ENCODE data around the gene COL2A1. TPM values are rescaled to one million over a fixed set of nuclear protein-coding genes. Genes with fewer than 3 reads are reported as not detected.

COL2A1 gene
- total and polyA plus RNA-seq, 4 donors = not detected

DNA sequence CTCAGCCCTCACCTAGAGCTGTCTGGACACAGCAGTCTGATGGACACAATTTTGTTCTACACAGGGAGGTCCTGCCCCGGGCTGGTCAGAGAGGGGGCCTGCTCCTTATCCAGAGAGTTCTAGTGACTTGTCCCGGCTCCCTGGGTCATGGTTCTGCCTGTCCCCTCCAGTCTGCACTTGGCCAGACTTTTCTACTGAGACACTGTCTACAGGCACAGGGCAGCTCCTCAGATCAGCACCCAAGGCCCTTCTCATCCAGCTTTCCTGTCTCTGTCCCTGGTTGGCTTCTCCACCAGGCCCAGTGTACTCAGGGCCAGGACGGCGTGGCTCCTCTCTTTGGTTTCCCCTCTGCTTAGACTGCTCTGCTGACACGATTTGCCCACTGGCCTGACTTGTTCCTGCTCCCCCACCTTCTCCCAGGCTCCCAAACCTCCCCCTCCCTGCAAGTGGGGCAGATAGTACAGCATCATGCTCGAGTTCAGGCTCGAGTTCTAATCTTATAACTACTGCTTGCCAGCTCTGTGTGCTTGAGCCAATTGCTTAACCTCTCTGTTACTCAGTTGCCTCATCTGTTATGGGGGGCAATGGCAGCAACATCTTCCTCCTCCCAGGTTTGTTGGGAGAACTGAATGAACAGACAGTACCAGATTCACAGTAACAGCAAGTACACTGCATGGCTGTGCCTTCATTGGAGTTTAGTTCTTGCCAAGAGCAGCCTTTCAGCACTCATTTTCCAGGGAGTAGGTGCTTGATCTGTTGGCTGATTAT, 22.0 kb upstream of the COL2A1 start:
- intact Hi-C loops (cut with DNase I) = no loop called here
- 84 to 85% methylated on average over 7 of the region's 7 CpGs for WGBS, 2 donors
- Histone ChIP-seq H3K4me1 (ENCODE audit: control insufficient read depth in 1 of 2, insufficient read depth in 2 of 2, low read length in 2 of 2) (no peaks in the 10 kb centered on the region), H3K36me3 (ENCODE audit: control insufficient read depth in 1 of 2, insufficient read depth in 2 of 2, low read length in 1 of 2) (peaks cover 0 to 1% of the 10 kb centered on the region in 2 donors), H3K27me3 (ENCODE audit: control insufficient read depth in 1 of 2, insufficient read depth in 2 of 2, low read length in 1 of 2) (no peaks in the 10 kb centered on the region), H3K27ac (ENCODE audit: low read depth in 1 of 2, low read length in 2 of 2) (no peak overlapping the region), H3K4me3 (ENCODE audit: low read length in 2 of 2) (no peak overlapping the region), H3K9me3 (ENCODE audit: control insufficient read depth, low read length) (peaks cover 1% of the 10 kb centered on the region)
- no peak for DNase-seq
- no peak for ATAC-seq (ENCODE audit: low FRiP score)

GRCh38 chr12:48025281-48025680, 21.0 kb upstream of the COL2A1 start:
- Histone ChIP-seq H3K4me1 (ENCODE audit: control insufficient read depth in 1 of 2, insufficient read depth in 2 of 2, low read length in 2 of 2) (no peaks in the 10 kb centered on the region), H3K9me3 (ENCODE audit: control insufficient read depth, low read length) (peaks cover 1% of the 10 kb centered on the region), H3K27ac (ENCODE audit: low read depth in 1 of 2, low read length in 2 of 2) (no peak overlapping the region), H3K27me3 (ENCODE audit: control insufficient read depth in 1 of 2, insufficient read depth in 2 of 2, low read length in 1 of 2) (no peaks in the 10 kb centered on the region), H3K36me3 (ENCODE audit: control insufficient read depth in 1 of 2, insufficient read depth in 2 of 2, low read length in 1 of 2) (peaks cover 0 to 1% of the 10 kb centered on the region in 2 donors), H3K4me3 (ENCODE audit: low read length in 2 of 2) (no peak overlapping the region)
- intact Hi-C loops (cut with DNase I) = no loop called here
- DNase-seq = no peak
- no peak for ATAC-seq (ENCODE audit: low FRiP score)
- 74 to 79% methylated on average over 7 of the region's 7 CpGs for WGBS, 2 donors

GRCh38 chr12:48024735-48025134, 20.5 kb upstream of the COL2A1 start:
- ATAC-seq (ENCODE audit: low FRiP score) (no peak), DNase-seq (no peak)
- H3K27ac ChIP-seq (ENCODE audit: low read depth in 1 of 2, low read length in 2 of 2) = no peak overlapping the region
- H3K36me3 ChIP-seq (ENCODE audit: control insufficient read depth in 1 of 2, insufficient read depth in 2 of 2, low read length in 1 of 2) = peaks cover 0 to 1% of the 10 kb centered on the region in 2 donors
- WGBS, 2 donors = 69 to 75% methylated on average over 9 of the region's 9 CpGs
- H3K27me3 ChIP-seq (ENCODE audit: control insufficient read depth in 1 of 2, insufficient read depth in 2 of 2, low read length in 1 of 2) = no peaks in the 10 kb centered on the region
- no peak overlapping the region for H3K4me3 ChIP-seq (ENCODE audit: low read length in 2 of 2)
- no peaks in the 10 kb centered on the region for H3K4me1 ChIP-seq (ENCODE audit: control insufficient read depth in 1 of 2, insufficient read depth in 2 of 2, low read length in 2 of 2)
- intact Hi-C loops (cut with DNase I) = no loop called here
- H3K9me3 ChIP-seq (ENCODE audit: control insufficient read depth, low read length) = peaks cover 1% of the 10 kb centered on the region

DNA sequence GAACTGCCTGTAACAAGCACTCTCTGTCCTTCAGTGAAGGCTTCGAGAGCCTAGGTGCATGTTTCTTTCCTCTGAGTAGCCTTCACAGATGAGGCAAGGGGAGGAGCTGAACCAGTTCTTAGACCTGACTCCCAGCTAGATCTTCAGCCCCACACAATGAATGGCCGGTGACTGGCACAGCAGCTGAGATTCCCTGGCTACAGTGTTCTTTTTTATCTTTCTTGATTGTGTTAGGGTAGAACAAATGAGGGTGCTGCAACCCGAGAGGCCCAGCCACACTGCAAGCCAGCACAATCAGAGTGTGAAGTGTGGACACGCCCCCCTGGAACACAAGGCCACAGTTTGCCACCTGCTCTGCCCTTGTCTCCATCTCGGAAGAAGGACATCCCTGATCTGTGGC, 19.1 kb upstream of the COL2A1 start:
- ATAC-seq (ENCODE audit: low FRiP score) = no peak
- H3K4me3 ChIP-seq (ENCODE audit: low read length in 2 of 2) = no peak overlapping the region
- no peak overlapping the region for H3K27ac ChIP-seq (ENCODE audit: low read depth in 1 of 2, low read length in 2 of 2)
- intact Hi-C loops (cut with DNase I) = no loop called here
- no peaks in the 10 kb centered on the region for H3K4me1 ChIP-seq (ENCODE audit: control insufficient read depth in 1 of 2, insufficient read depth in 2 of 2, low read length in 2 of 2)
- peaks cover 0 to 1% of the 10 kb centered on the region in 2 donors for H3K36me3 ChIP-seq (ENCODE audit: control insufficient read depth in 1 of 2, insufficient read depth in 2 of 2, low read length in 1 of 2)
- no peak for DNase-seq
- peaks cover 1% of the 10 kb centered on the region for H3K9me3 ChIP-seq (ENCODE audit: control insufficient read depth, low read length)
- WGBS, 2 donors = 57 to 59% methylated on average over 5 of the region's 5 CpGs
- H3K27me3 ChIP-seq (ENCODE audit: control insufficient read depth in 1 of 2, insufficient read depth in 2 of 2, low read length in 1 of 2) = no peaks in the 10 kb centered on the region

DNA sequence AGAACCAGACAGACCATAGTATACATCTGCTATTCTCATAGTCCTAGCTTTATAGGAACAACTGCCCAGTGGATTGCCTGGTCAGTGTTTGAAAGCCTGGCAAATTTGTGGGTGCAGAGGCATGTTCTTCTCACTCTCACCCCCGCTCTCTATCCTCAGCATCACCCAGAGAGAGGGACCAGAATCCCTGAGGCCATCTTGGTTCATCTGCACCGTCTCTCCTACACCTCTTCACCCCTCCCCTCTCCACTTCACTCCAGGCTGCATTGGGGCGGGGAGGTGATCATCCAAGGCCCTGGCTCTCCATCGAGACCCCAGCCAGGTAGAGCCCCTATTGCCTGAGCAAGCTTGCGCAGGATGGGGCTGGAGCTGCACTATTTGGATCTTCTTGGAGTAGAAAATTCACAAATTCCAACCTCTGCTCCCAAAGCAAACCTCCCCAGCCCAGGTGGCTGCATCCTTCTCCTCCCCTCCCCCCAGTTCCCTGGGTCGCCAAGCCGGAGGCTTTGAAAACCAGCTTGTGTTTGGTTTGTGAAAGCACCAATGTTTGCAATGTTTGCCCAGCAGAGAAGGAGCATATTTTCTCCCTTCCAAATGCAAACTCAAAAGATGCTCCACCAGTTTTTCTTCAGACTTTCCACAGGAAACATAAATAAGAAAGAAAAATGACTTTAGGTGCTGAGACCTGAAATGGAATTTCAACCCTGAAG, 18.6 kb upstream of the COL2A1 start:
- 63 to 65% methylated on average over 7 of the region's 7 CpGs for WGBS, 2 donors
- peaks cover 1% of the 10 kb centered on the region for H3K9me3 ChIP-seq (ENCODE audit: control insufficient read depth, low read length)
- peaks cover 0 to 1% of the 10 kb centered on the region in 2 donors for H3K36me3 ChIP-seq (ENCODE audit: control insufficient read depth in 1 of 2, insufficient read depth in 2 of 2, low read length in 1 of 2)
- no peak overlapping the region for H3K27ac ChIP-seq (ENCODE audit: low read depth in 1 of 2, low read length in 2 of 2)
- no peak overlapping the region for H3K4me3 ChIP-seq (ENCODE audit: low read length in 2 of 2)
- no peaks in the 10 kb centered on the region for H3K4me1 ChIP-seq (ENCODE audit: control insufficient read depth in 1 of 2, insufficient read depth in 2 of 2, low read length in 2 of 2)
- no peak for DNase-seq
- no peaks in the 10 kb centered on the region for H3K27me3 ChIP-seq (ENCODE audit: control insufficient read depth in 1 of 2, insufficient read depth in 2 of 2, low read length in 1 of 2)
- intact Hi-C loops (cut with DNase I) = no loop called here
- no peak for ATAC-seq (ENCODE audit: low FRiP score)

- intact Hi-C loops (cut with DNase I) = no loop called here
- peaks cover 0 to 1% of the 10 kb centered on the region in 2 donors for H3K36me3 ChIP-seq (ENCODE audit: control insufficient read depth in 1 of 2, insufficient read depth in 2 of 2, low read length in 1 of 2)
- ATAC-seq (ENCODE audit: low FRiP score) = no peak
- 56 to 58% methylated on average over 3 of the region's 3 CpGs for WGBS, 2 donors
- no peaks in the 10 kb centered on the region for H3K27me3 ChIP-seq (ENCODE audit: control insufficient read depth in 1 of 2, insufficient read depth in 2 of 2, low read length in 1 of 2)
- H3K4me3 ChIP-seq (ENCODE audit: low read length in 2 of 2) = no peak overlapping the region
- DNase-seq = no peak
- no peaks in the 10 kb centered on the region for H3K4me1 ChIP-seq (ENCODE audit: control insufficient read depth in 1 of 2, insufficient read depth in 2 of 2, low read length in 2 of 2)
- H3K9me3 ChIP-seq (ENCODE audit: control insufficient read depth, low read length) = peaks cover 1% of the 10 kb centered on the region
- H3K27ac ChIP-seq (ENCODE audit: low read depth in 1 of 2, low read length in 2 of 2) = no peak overlapping the region
Observed at GRCh38 chr12:48022180-48022521, 17.9 kb upstream of the COL2A1 start.

DNA sequence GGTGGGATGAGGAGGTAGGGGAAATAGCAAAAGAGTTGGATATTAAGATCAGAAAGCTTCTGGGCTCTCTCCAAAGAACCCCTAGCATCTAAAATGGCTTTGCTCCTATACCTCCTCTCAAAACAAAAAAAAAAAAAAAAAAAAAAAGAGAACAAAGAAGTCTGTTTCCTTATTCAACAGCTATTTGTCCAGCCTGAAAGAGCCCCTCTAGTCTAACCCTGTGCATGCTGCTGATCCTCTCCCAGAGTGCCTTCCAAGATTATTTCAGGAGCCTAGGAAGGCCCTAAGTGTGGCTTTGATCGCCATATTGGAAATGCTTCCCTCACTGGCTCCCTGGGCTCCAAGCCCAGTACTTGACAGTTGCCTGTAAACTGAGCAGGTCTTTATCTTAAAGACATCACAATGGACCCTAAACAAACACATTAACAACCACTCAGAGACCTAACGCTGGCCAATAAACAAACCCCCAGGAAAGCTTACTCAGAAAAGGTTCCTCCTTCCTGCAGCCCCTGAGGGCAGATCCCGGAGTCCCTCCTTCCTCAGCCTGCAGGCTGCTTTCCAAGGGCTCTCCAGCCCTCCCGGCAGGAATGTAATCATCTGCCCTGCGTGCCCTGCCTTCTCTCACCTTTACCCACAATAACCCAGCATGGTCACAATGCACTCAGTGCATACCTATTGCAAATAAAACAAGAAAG, 17.4 kb upstream of the COL2A1 start:
- Histone ChIP-seq H3K27ac (ENCODE audit: low read depth in 1 of 2, low read length in 2 of 2) (no peak overlapping the region), H3K4me3 (ENCODE audit: low read length in 2 of 2) (no peak overlapping the region), H3K4me1 (ENCODE audit: control insufficient read depth in 1 of 2, insufficient read depth in 2 of 2, low read length in 2 of 2) (no peaks in the 10 kb centered on the region), H3K36me3 (ENCODE audit: control insufficient read depth in 1 of 2, insufficient read depth in 2 of 2, low read length in 1 of 2) (peaks cover 0 to 1% of the 10 kb centered on the region in 2 donors), H3K9me3 (ENCODE audit: control insufficient read depth, low read length) (peaks cover 1% of the 10 kb centered on the region), H3K27me3 (ENCODE audit: control insufficient read depth in 1 of 2, insufficient read depth in 2 of 2, low read length in 1 of 2) (no peaks in the 10 kb centered on the region)
- 24 to 26% methylated on average over 5 of the region's 5 CpGs for WGBS, 2 donors
- DNase-seq (no peak), ATAC-seq (ENCODE audit: low FRiP score) (no peak)
- intact Hi-C loops (cut with DNase I) = no loop called here

DNA sequence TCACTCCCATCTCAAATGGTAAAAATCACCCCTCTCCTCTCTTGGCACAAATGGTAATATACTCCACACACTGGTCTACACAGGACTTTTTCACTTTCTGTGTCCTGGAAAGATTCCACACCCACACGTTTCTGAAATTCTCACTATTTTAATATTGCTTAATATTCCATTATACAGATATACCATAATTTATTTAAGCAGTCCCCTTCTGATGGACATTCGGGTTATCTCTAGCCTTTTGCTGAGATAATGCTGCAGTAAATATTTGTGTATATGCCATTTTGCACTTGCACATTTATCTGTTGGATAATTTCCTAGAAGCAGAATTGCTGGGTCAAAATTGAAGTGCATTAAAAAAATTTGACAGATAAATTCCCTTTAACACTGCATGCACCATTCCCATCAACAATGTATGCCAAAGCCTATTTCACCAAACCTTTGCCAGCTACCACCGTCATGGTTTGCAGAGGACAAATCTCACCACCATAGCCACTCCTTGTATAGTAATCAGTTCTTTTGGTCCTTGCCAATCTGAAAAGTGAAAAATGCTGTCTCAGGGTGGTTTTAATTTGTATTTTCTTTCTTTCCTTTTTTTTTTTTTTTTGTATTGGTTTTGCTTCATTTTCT, 15.5 kb upstream of the COL2A1 start:
- H3K36me3 ChIP-seq (ENCODE audit: control insufficient read depth in 1 of 2, insufficient read depth in 2 of 2, low read length in 1 of 2) = peaks cover 0 to 1% of the 10 kb centered on the region in 2 donors
- intact Hi-C loops (cut with DNase I) = no loop called here
- ATAC-seq (ENCODE audit: low FRiP score) = no peak
- no peaks in the 10 kb centered on the region for H3K27me3 ChIP-seq (ENCODE audit: control insufficient read depth in 1 of 2, insufficient read depth in 2 of 2, low read length in 1 of 2)
- H3K4me1 ChIP-seq (ENCODE audit: control insufficient read depth in 1 of 2, insufficient read depth in 2 of 2, low read length in 2 of 2) = no peaks in the 10 kb centered on the region
- no peak for DNase-seq
- H3K9me3 ChIP-seq (ENCODE audit: control insufficient read depth, low read length) = peaks cover 1% of the 10 kb centered on the region
- 37 to 43% methylated on average over 3 of the region's 3 CpGs for WGBS, 2 donors
- H3K4me3 ChIP-seq (ENCODE audit: low read length in 2 of 2) = no peak overlapping the region
- H3K27ac ChIP-seq (ENCODE audit: low read depth in 1 of 2, low read length in 2 of 2) = no peak overlapping the region

Measured in aorta (tissue), 5 donors.